CD4-positive, alpha-beta T cell treated with Interleukin-4 for 4 hours (primary cell): Measurements from ENCODE around the gene CCDC86.

ENCODE experiments used
- DNase-seq: peaks from one replicate; pipeline ENCODE4 v3.0.0-alpha.2; 2020

The CCDC86 gene

DNA sequence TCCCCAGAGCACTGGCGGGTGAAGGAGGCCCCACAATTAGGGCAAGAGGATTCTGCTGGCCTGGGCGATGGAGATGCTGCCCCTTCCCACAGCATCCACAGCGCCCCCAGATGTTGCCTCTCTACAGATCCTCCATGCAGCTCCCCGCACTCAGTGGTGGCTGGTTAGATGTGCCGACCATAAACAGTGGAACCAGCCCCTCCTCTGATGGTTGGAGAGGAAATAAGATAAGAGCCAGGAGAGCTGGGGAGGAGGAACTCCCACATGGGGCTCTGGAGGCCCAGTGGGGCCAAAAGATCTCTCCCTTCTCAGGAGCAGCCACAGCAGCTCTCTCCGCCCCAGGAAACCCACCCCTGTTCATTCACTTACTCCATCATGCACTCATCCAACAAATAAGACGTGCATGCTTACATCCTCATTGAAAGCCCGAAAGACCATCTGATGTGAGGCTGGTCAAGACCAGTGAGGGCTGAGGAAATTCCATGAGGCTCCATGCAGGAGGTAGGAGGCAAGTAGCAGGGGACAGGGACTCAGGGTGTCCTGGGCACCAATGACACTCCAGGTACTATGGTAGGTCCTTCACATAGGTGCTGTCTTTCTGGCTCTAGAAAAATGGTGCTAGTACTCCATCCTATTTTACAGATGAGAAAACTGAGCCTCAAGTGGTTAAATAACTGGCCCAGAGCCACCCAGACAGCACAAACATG lies 12.4 kb downstream of the CCDC86 start:
- DNase-seq, result no peak

- no peak for DNase-seq
Measured at GRCh38 chr11:60854847-60855725, 13.2 kb downstream of the CCDC86 start.

GRCh38 chr11:60855726-60856633 lies 14.1 kb downstream of the CCDC86 start, which contains the start of gene PTGDR2:
PTGDR2 (minus strand) TSS chr11:60855950; CDS start chr11:60853722, 2,228 bp downstream.
- DNase-seq, result no peak

DNA sequence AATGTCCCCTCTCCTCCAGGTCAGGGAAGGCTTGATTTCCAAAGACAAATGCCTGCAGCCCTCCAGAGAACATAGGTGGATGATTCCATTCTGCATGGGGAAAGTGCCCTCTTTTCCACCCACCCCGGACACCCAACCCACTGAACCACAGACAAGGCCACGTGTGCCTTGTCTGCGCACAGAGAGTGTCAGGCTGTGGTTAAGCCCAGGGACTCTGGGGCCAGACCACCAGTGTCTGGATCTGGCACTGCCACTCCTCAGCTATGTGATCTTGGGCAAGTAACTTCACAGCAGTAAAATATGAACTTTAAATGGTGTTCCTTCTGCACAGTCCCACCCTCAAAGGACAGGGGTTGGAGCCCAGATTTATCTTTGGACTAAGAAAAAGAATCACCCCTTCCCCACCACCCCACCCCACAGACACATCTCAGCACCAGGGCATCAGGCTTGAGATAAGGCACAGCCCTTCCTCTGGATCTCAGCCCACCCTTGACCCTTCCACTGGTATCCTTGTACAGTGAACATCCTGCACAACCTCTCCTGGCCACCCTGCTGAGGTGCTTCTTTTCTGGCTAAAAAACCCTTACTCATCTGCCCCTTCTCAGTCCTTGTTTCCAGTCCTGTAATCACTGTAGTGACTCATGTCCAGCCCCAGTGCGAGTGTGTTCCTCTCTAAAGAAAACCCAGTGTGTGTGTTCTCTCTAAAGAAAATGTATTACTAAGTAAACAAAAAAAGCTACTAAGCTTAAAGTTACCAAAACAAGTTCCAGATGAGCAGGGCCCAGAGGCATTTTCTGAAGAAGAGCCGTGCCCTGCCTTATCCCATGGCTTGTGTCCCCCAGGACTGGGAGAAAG lies 15.7 kb downstream of the CCDC86 start:
- no peak for DNase-seq

DNA sequence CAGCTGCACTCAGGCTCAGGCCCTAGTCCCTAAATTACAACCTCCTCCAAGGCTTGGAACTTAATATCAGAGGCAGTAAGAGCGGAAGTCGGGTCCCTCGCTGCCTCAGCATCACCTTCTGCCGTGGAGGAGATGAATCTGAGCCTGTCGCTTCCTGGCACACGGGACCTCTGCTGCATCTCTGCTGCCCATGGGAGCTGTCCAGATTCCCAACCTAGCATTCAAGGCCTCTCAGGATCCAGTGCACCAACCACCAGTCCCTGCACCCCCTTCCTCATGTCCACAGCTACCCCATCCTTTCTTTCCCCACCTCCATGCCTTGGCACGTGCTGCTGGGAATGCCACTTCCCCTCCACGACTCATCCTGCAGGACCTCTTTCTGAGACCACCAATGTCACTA lies 16.3 kb downstream of the CCDC86 start:
- DNase-seq, result no peak

GRCh38 chr11:60858731-60859464 lies 17.0 kb downstream of the CCDC86 start:
- no peak for DNase-seq

DNA sequence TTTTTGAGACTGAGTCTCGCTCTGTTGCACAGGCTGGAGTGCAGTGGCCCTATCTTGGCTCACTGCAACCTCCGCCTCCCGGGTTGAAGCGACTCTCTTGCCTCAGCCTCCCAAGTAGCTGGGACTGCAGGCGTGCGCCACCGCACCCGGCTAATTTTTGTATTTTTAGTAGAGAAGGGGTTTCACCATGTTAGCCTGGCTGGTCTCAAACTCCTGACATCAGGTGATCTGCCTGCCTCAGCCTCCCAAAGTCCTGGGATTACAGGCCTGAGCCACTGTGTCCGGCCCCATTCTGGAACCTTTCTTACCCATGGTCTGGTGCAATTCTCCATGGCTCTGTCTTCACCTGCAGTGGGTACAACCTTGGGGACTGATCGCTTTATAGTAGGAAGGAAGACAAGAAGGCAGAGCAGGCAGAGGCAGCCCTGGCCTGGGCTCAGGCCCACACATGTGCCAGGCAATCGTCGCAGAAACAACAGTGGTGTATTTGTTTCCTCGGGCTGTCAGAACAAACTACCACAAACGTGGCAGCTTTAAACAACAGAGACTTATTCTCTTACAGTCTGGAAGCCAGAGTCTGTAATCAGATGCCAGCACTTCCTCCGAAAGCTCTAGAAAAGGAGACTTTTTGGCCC lies 17.8 kb downstream of the CCDC86 start:
- DNase-seq, result no peak

DNA sequence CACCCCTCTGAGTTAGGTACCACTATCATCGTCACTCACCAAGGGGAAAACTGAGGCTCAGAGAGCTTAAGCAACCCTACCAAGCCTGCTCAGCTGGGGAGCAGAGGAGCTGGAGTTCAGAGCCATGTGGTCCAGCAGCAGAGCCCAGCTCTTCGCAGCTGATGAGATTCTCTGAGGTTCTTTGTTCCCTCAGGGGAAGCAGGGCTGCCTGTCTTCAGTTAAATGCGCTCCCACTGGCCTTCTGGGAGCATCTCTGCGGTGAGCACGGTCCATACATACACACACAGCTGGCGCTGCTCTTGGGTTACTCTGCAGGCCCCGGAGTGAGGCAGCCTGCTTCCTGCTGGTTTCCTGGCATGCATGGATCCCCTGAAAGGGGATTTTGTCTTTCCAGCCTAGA lies 19.0 kb downstream of the CCDC86 start:
- no peak for DNase-seq

DNA sequence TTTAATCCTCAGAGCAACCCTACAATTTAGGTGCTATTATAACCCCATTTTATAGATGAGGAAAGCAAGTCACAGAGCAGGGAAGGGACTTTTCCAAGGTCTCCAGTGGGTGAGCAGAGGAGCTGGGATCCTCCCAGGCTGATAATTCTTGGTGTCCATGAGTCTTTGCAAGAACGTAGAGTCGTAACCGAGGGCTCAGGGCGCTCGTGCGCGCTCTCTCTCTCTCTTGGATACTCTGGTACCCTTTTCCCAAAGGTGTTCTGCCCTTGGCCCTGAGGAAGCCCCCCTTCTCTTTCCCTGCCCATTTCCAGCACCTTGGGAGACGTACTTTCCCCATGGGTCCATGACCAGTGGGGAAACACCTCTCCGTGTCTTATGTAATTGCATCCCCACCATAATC lies 20.3 kb downstream of the CCDC86 start:
- DNase-seq, result no peak

DNA sequence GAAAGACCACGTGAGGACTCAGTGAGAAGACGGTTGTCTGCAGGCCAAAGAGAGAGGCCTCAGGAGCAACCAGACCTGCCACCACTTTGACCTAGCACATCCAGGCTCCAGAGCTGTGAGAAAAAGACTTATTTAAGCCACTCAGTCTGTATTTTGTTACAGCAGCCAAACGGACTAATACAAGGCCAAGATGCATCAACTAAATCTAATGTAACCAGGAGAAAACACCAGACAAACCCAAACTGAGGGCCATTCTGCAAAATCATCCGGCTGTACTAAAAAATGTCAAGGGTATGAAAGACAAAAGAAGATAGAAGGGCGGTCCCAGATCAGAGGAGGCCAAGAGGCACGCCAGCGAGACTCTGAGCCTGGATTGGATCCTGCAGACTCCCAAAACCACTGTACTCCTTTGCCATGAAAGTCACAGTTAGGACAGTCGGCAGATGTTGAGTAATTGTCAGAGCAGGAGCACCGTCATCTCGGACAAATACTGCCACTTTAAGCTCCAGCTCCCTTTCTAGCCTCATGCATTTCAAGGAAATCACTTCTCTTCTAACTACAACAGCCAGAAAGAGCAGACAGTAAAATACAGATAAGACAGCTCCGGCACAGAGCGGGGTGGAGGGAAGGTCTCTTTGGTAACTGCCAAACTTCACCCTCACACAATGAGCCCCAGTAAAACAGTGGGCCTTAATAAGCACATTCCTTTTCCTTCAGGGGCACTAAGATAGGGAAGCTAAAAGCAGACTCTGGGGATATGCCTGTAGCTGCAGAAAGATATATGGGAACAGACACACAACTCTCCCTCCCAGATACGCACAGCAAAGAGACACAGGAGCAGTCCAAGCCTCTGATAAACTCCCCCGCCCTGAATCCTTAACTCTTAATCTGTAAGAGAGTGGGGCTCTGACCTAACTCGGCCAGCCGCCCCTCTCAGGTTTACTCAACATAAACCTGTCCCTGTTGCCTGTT lies 21.9 kb downstream of the CCDC86 start:
- no peak for DNase-seq

DNA sequence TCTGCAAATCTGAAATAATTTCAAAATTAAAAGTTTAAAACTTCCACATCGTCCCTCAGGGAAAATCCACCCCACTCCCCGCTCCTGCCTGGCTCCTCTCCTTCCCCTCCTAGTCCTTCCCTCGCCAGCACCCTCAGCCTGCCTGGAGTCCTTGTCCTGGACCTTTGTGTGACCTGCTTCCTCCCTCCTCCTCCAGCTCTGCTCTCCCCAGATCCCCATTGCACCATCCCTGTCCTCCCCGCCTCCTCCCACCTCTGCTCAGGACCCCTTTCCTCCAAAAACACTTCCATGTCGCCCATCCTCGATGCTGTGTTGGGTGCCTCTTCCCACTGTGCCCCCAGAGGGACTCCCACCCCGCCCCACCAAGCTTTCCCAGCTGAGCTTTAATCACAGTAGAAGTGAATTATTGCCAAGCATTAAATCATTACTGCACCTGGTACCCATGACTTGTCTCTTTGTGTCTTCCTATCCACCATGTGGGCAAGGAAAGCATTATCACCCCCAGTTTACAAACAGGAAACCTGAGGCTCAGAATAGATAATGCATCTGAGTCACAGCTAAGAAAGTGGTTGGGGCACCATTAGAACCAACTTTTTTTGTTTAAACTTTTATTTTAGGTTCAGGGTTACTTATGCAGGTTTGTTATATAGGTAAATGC lies 23.1 kb downstream of the CCDC86 start:
- DNase-seq, result no peak

- no peak for DNase-seq
Measured at GRCh38 chr11:60866911-60867870, 25.3 kb downstream of the CCDC86 start, which contains the start of gene ZP1. ZP1 (plus strand) TSS chr11:60867542; CDS start chr11:60867562, 20 bp downstream.

- DNase-seq, result no peak
Measured at GRCh38 chr11:60867871-60868681, 26.2 kb downstream of the CCDC86 start.

DNA sequence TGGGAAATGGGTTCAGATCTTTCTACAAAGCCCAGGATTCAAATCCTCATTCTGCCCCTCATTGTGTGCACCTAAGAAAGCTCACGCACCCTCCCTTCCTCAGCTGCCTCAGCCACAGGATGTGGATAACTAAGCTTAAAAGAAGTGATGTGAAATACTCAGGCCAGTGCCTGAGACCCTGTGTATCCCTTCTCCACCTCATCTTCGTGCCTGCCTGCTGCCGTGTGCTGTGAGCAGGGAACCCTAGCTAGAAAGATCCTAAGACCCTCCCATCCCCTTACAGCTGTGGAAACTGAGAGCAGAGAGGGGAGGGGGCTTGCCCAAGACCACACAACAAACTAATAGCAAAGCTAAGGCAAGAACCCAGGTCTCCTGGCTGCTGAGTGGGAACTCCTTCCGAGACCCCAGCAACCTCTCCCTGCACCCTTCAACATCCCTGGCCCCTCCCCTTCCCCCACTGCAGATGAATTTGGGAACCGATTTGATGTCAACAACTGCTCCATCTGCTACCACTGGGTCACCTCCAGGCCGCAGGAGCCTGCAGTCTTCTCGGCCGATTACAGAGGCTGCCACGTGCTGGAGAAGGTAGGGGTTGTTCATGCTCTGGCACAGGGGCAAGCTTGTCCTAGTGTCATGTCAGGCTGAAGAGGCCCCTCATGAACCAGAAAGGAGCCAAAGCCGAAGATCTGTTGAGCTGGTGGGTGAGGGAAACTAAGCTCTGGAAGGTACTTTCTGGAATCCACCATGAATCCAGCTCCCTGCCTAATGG lies 27.0 kb downstream of the CCDC86 start:
- DNase-seq, result no peak

DNA sequence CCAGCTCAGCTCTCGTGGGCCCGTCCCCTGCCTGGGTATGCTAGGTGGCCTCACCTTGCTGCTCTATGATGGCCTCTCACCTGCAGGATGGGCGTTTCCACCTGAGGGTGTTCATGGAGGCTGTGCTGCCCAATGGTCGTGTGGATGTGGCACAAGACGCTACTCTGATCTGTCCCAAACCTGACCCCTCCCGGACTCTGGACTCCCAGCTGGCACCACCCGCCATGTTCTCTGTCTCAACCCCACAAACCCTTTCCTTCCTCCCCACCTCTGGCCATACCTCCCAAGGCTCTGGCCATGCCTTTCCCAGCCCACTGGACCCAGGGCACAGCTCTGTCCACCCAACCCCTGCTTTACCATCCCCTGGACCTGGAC lies 27.5 kb downstream of the CCDC86 start:
- DNase-seq, result no peak

DNA sequence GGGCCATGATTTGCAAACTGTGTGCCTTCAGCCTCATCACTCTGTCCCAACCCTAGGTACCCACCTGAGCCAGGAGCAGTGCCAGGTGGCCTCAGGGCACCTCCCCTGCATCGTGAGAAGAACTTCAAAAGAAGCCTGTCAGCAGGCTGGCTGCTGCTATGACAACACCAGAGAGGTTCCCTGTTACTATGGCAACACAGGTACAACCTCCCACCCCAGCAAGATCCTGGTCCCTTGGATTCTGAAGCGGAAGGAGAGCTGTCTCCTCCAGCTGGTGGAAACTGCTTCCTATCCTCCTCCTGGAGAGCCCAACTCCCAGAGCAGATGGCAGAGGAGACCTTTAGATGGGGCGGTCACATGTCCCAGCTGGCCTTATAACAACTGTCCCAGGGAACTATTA lies 28.4 kb downstream of the CCDC86 start:
- DNase-seq, result peak; percentile 35
